Measurements from ENCODE around the gene AKT1S1.

GRCh38 chr19:49857838-49858087 is 19.4 kb downstream of the AKT1S1 start:
- TF ChIP-seq CTCF (IDR thresholded peaks at IDR 0.05): no peak
- TF ChIP-seq POLR2A (IDR thresholded peaks at IDR 0.05): no peak
